ENCODE data around the gene SOCS1.

The SOCS1 gene

GRCh38 chr16:11260596-11260966, 4.6 kb upstream of the SOCS1 start:
- H3K4me1 ChIP-seq (ENCODE audit: control insufficient read depth, insufficient read depth, low read length): peaks cover 5% of the 10 kb centered on the region
- no peaks in the 10 kb centered on the region for H3K9me3 ChIP-seq (ENCODE audit: control insufficient read depth, low read length)
- no peak overlapping the region for H3K27ac ChIP-seq (ENCODE audit: insufficient read depth, low read depth, low read length, poor library complexity, severe bottlenecking)
- H3K4me3 ChIP-seq (ENCODE audit: insufficient read depth, low read depth, low read length): no peak overlapping the region
- H3K36me3 ChIP-seq (ENCODE audit: control insufficient read depth, insufficient read depth, low read length): no peaks in the 10 kb centered on the region
- H3K27me3 ChIP-seq (ENCODE audit: control insufficient read depth, insufficient read depth, low read length, poor library complexity, severe bottlenecking): peaks cover 7% of the 10 kb centered on the region
- 74 to 82% methylated on average over 3 of the region's 3 CpGs for WGBS, 2 experiments

- Histone ChIP-seq H3K27me3 (ENCODE audit: control insufficient read depth, insufficient read depth, low read length, poor library complexity, severe bottlenecking) (peaks cover 14% of the 10 kb centered on the region), H3K4me3 (ENCODE audit: insufficient read depth, low read depth, low read length) (no peak overlapping the region), H3K9me3 (ENCODE audit: control insufficient read depth, low read length) (no peaks in the 10 kb centered on the region), H3K4me1 (ENCODE audit: control insufficient read depth, insufficient read depth, low read length) (peaks cover 5% of the 10 kb centered on the region), H3K36me3 (ENCODE audit: control insufficient read depth, insufficient read depth, low read length) (no peaks in the 10 kb centered on the region), H3K27ac (ENCODE audit: insufficient read depth, low read depth, low read length, poor library complexity, severe bottlenecking) (no peak overlapping the region)
- WGBS, 2 experiments: 82 to 83% methylated on average over 12 of the region's 12 CpGs
Measured at GRCh38 chr16:11259655-11260595, 3.9 kb upstream of the SOCS1 start.

- Histone ChIP-seq H3K4me3 (ENCODE audit: insufficient read depth, low read depth, low read length) (no peak overlapping the region), H3K27ac (ENCODE audit: insufficient read depth, low read depth, low read length, poor library complexity, severe bottlenecking) (no peak overlapping the region)
- WGBS, 2 experiments: 91 to 94% methylated on average over 15 of the region's 15 CpGs
Measured at GRCh38 chr16:11258553-11259492, 2.8 kb upstream of the SOCS1 start.

GRCh38 chr16:11257131-11257938, 1.3 kb upstream of the SOCS1 start:
- no peak overlapping the region for H3K27ac ChIP-seq (ENCODE audit: insufficient read depth, low read depth, low read length, poor library complexity, severe bottlenecking)
- WGBS, 2 experiments: 29 to 32% methylated on average over 20 to 21 of the region's 21 CpGs
- H3K27me3 ChIP-seq (ENCODE audit: control insufficient read depth, insufficient read depth, low read length, poor library complexity, severe bottlenecking): peaks cover 21% of the 10 kb centered on the region
- H3K4me1 ChIP-seq (ENCODE audit: control insufficient read depth, insufficient read depth, low read length): peaks cover 10% of the 10 kb centered on the region
- no peaks in the 10 kb centered on the region for H3K9me3 ChIP-seq (ENCODE audit: control insufficient read depth, low read length)
- H3K4me3 ChIP-seq (ENCODE audit: insufficient read depth, low read depth, low read length): peak overlapping the region; percentile 49
- H3K36me3 ChIP-seq (ENCODE audit: control insufficient read depth, insufficient read depth, low read length): no peaks in the 10 kb centered on the region

More at GRCh38 chr16:11258553-11259492, 2.8 kb upstream of the SOCS1 start:
- Histone ChIP-seq H3K4me1 (ENCODE audit: control insufficient read depth, insufficient read depth, low read length) (peaks cover 5% of the 10 kb centered on the region), H3K36me3 (ENCODE audit: control insufficient read depth, insufficient read depth, low read length) (no peaks in the 10 kb centered on the region), H3K9me3 (ENCODE audit: control insufficient read depth, low read length) (no peaks in the 10 kb centered on the region), H3K27me3 (ENCODE audit: control insufficient read depth, insufficient read depth, low read length, poor library complexity, severe bottlenecking) (peaks cover 21% of the 10 kb centered on the region)

- Histone ChIP-seq H3K4me1 (ENCODE audit: control insufficient read depth, insufficient read depth, low read length) (peaks cover 10% of the 10 kb centered on the region), H3K9me3 (ENCODE audit: control insufficient read depth, low read length) (no peaks in the 10 kb centered on the region), H3K36me3 (ENCODE audit: control insufficient read depth, insufficient read depth, low read length) (no peaks in the 10 kb centered on the region), H3K27me3 (ENCODE audit: control insufficient read depth, insufficient read depth, low read length, poor library complexity, severe bottlenecking) (peaks cover 21% of the 10 kb centered on the region), H3K4me3 (ENCODE audit: insufficient read depth, low read depth, low read length) (peak overlapping the region; percentile 49), H3K27ac (ENCODE audit: insufficient read depth, low read depth, low read length, poor library complexity, severe bottlenecking) (peak overlapping the region; percentile 72)
- WGBS, 2 experiments: 1% methylated on average over 32 of the region's 32 CpGs
Measured at GRCh38 chr16:11256661-11257130, 692 bp upstream of the SOCS1 start.

GRCh38 chr16:11254913-11255736, 879 bp downstream of the SOCS1 start:
- no peak overlapping the region for H3K27ac ChIP-seq (ENCODE audit: insufficient read depth, low read depth, low read length, poor library complexity, severe bottlenecking)
- WGBS, 2 experiments: 1% methylated on average over 105 of the region's 105 CpGs
- H3K27me3 ChIP-seq (ENCODE audit: control insufficient read depth, insufficient read depth, low read length, poor library complexity, severe bottlenecking): peaks cover 21% of the 10 kb centered on the region
- peaks cover 10% of the 10 kb centered on the region for H3K4me1 ChIP-seq (ENCODE audit: control insufficient read depth, insufficient read depth, low read length)
- H3K36me3 ChIP-seq (ENCODE audit: control insufficient read depth, insufficient read depth, low read length): no peaks in the 10 kb centered on the region
- H3K4me3 ChIP-seq (ENCODE audit: insufficient read depth, low read depth, low read length): peak overlapping the region; percentile 49
- no peaks in the 10 kb centered on the region for H3K9me3 ChIP-seq (ENCODE audit: control insufficient read depth, low read length)

- H3K27ac ChIP-seq (ENCODE audit: insufficient read depth, low read depth, low read length, poor library complexity, severe bottlenecking): no peak overlapping the region
- no peaks in the 10 kb centered on the region for H3K36me3 ChIP-seq (ENCODE audit: control insufficient read depth, insufficient read depth, low read length)
- WGBS, 2 experiments: 37 to 41% methylated on average over 28 of the region's 29 CpGs
- H3K9me3 ChIP-seq (ENCODE audit: control insufficient read depth, low read length): no peaks in the 10 kb centered on the region
- peaks cover 10% of the 10 kb centered on the region for H3K4me1 ChIP-seq (ENCODE audit: control insufficient read depth, insufficient read depth, low read length)
- peak overlapping the region; percentile 49 for H3K4me3 ChIP-seq (ENCODE audit: insufficient read depth, low read depth, low read length)
- H3K27me3 ChIP-seq (ENCODE audit: control insufficient read depth, insufficient read depth, low read length, poor library complexity, severe bottlenecking): peaks cover 21% of the 10 kb centered on the region
Measured at GRCh38 chr16:11253995-11254912, 1.8 kb downstream of the SOCS1 start.

GRCh38 chr16:11253009-11253994, 2.7 kb downstream of the SOCS1 start:
- Histone ChIP-seq H3K9me3 (ENCODE audit: control insufficient read depth, low read length) (no peaks in the 10 kb centered on the region), H3K36me3 (ENCODE audit: control insufficient read depth, insufficient read depth, low read length) (no peaks in the 10 kb centered on the region), H3K4me3 (ENCODE audit: insufficient read depth, low read depth, low read length) (no peak overlapping the region), H3K4me1 (ENCODE audit: control insufficient read depth, insufficient read depth, low read length) (peaks cover 10% of the 10 kb centered on the region), H3K27ac (ENCODE audit: insufficient read depth, low read depth, low read length, poor library complexity, severe bottlenecking) (no peak overlapping the region), H3K27me3 (ENCODE audit: control insufficient read depth, insufficient read depth, low read length, poor library complexity, severe bottlenecking) (peaks cover 21% of the 10 kb centered on the region)
- 83 to 89% methylated on average over 5 of the region's 5 CpGs for WGBS, 2 experiments
